B cell (primary cell): ENCODE measurements around the gene KCNJ6. TPM values are rescaled to one million over a fixed set of nuclear protein-coding genes. Genes with fewer than 3 reads are reported as not detected.
"Not testable (repeated sequence)": the region's sequence is repeated elsewhere in the genome, so short reads cannot be mapped to it uniquely, and the experiment has no call there.

Experiments
- ATAC-seq: fragments of 200-7000 bp; cut with Tn5 transposase; one replicate; pipeline ENCODE4 v1.10.0; 2021; ENCODE audit warnings: low read depth, mild to moderate bottlenecking, moderate number of reproducible peaks, moderate library complexity
- CTCF ChIA-PET: fragments of 350-600 bp; sonication (Branson Sonifier 250); formaldehyde crosslinking; loops from one replicate; lab custom pipeline; 2021; ENCODE audit warnings: antibody characterized with exemption, inconsistent platforms; lab: Charles Lee
- POLR2A ChIA-PET: fragments of 350-600 bp; sonication (Branson Sonifier 250); formaldehyde crosslinking; loops from one replicate; lab custom pipeline; 2021; ENCODE audit warnings: antibody characterized with exemption; lab: Charles Lee
- DNase-seq: peaks from one replicate; pipeline ENCODE4 v3.0.0; 2013
- H2AFZ ChIP-seq: 2 replicates; pipeline ENCODE4 v1.6.1; 2012; ENCODE audit warnings: mild to moderate bottlenecking, low read depth, low read length; ENCODE audit not compliant: insufficient read depth, poor library complexity, severe bottlenecking
- H3K27ac ChIP-seq, 2 donors: 1 replicate in 1 of 2; 2 replicates in 1 of 2; pipeline ENCODE4 v1.5.1; 2012 to 2013; ENCODE audit warnings: low read length in 2 of 2, mild to moderate bottlenecking in 2 of 2, moderate library complexity in 1 of 2
- H3K27me3 ChIP-seq, 4 experiments: fragments of 200-600 bp in 1 of 4; sonication (generic) in 1 of 4; replicated peaks in 1 of 4; 1 replicate in 2 of 4; 2 replicates in 2 of 4; pipeline versions ENCODE4 v1.6.1 to v1.7.0; 2013 to 2016; ENCODE audit warnings: low read length in 3 of 4, mild to moderate bottlenecking in 2 of 4, mixed read lengths in 1 of 4, moderate library complexity in 1 of 4; ENCODE audit not compliant: insufficient read depth in 4 of 4, control insufficient read depth in 3 of 4; ENCODE audit errors: control extremely low read depth in 1 of 4
- H3K36me3 ChIP-seq, 2 experiments: replicated peaks in 1 of 2; 1 replicate in 1 of 2; 2 replicates in 1 of 2; pipeline versions ENCODE4 v1.6.1 to v1.7.1; 2013; ENCODE audit warnings: low read length in 1 of 2; ENCODE audit not compliant: insufficient read depth in 2 of 2, control insufficient read depth in 1 of 2; ENCODE audit errors: control extremely low read depth in 1 of 2, extremely low read depth in 1 of 2
- H3K4me1 ChIP-seq, 2 donors: fragments of 200-600 bp in 1 of 2; sonication (generic) in 1 of 2; 1 replicate in 1 of 2; 2 replicates in 1 of 2; pipeline versions ENCODE4 v1.5.1 to v1.6.1; 2013 to 2017; ENCODE audit warnings: low read length in 2 of 2; ENCODE audit not compliant: control insufficient read depth in 2 of 2, insufficient read depth in 2 of 2
- H3K4me2 ChIP-seq: replicated peaks from 2 replicates; pipeline ENCODE3; 2012; ENCODE audit warnings: mild to moderate bottlenecking, low read depth, low read length; ENCODE audit not compliant: poor library complexity, severe bottlenecking
- H3K4me3 ChIP-seq, 5 experiments: fragments of 200-600 bp in 1 of 5; sonication (generic) in 1 of 5; 1 replicate in 3 of 5; 2 replicates in 2 of 5; pipeline versions ENCODE4 v1.5.1 to v1.7.0; 2011 to 2016; ENCODE audit warnings: low read length in 4 of 5, mild to moderate bottlenecking in 4 of 5, low read depth in 2 of 5, control low read depth in 1 of 5, moderate library complexity in 1 of 5; ENCODE audit not compliant: insufficient read depth in 1 of 5; ENCODE audit errors: control extremely low read depth in 1 of 5, extremely low read depth in 1 of 5
- H3K79me2 ChIP-seq: fragments of 200-600 bp; sonication (generic); one replicate; pipeline ENCODE4 v1.6.0; 2016; ENCODE audit warnings: low read length; ENCODE audit not compliant: control insufficient read depth, insufficient read depth
- H3K9ac ChIP-seq: fragments of 200-600 bp; sonication (generic); 2 replicates; pipeline ENCODE4 v1.6.1; 2017; ENCODE audit warnings: mild to moderate bottlenecking, low read length, moderate library complexity
- H3K9me3 ChIP-seq, 3 donors: one replicate each; pipeline versions ENCODE4 v1.6.1 to v1.7.1; 2013; ENCODE audit warnings: low read length in 2 of 3; ENCODE audit not compliant: control insufficient read depth in 2 of 3, insufficient read depth in 1 of 3; ENCODE audit errors: control extremely low read depth in 1 of 3
- H4K20me1 ChIP-seq: 2 replicates; pipeline ENCODE4 v1.6.0; 2012; ENCODE audit warnings: mild to moderate bottlenecking, low read length; ENCODE audit not compliant: insufficient read depth, control insufficient read depth, poor library complexity, severe bottlenecking
- H3K27ac Mint-ChIP-seq: one replicate; pipeline ENCODE4 v1.8.0; 2021; ENCODE audit warnings: mixed read lengths
- H3K27me3 Mint-ChIP-seq: one replicate; pipeline ENCODE4 v1.8.0; 2021; ENCODE audit warnings: mixed read lengths
- H3K4me1 Mint-ChIP-seq: one replicate; pipeline ENCODE4 v1.8.0; 2021; ENCODE audit warnings: mixed read lengths
- H3K4me3 Mint-ChIP-seq: one replicate; pipeline ENCODE4 v1.8.0; 2021; ENCODE audit warnings: mixed read lengths
- H3K9me3 Mint-ChIP-seq: one replicate; pipeline ENCODE4 v1.8.0; 2022; ENCODE audit warnings: mixed read lengths; ENCODE audit not compliant: insufficient read depth
- CTCF ChIP-seq: fragments of 200-600 bp; IDR thresholded peaks from one replicate; pipeline ENCODE4 v1.8.0; 2022; ENCODE audit warnings: antibody characterized with exemption, mild to moderate bottlenecking
- EZH2 ChIP-seq: IDR thresholded peaks from 2 replicates; pipeline ENCODE4 v1.6.1; 2012; ENCODE audit warnings: borderline replicate concordance, low read depth, mild to moderate bottlenecking, moderate library complexity, low read length; ENCODE audit not compliant: insufficient read depth, poor library complexity, severe bottlenecking
- WGBS: methylation state at CpG from one replicate; pipeline ENCODE4 v1.1.5; 2013; ENCODE audit warnings: missing lambda C conversion rate; ENCODE audit not compliant: insufficient coverage; 5-methylcytosine and 5-hydroxymethylcytosine counted together
- intact Hi-C: fragments of 100-400 bp; cut with micrococcal nuclease; formaldehyde crosslinking; loops from one replicate; pipeline ENCODE4 v1.10.0; 2022
- polyA plus RNA-seq: library from polyadenylated mRNA; depleted of rRNA; stranded (reverse); fragments of >200 nt; gene quantifications from 2 replicates; pipeline ENCODE4 v1.2.3, GENCODE V29; 2012
- total RNA-seq, 2 donors: library from RNA; stranded (reverse); fragments of 120-200 nt in 1 of 2; gene quantifications; 1 replicate in 1 of 2; 2 replicates in 1 of 2; pipeline versions ENCODE4 v1.2.3 to v1.2.4, GENCODE V29; 2013 to 2022

Gene KCNJ6
- total and polyA plus RNA-seq, 2 donors (not counting 1 experiment from before 2014, with no cell fraction given): not detected

- peaks cover 0 to 4% (median 0%) of the 10 kb centered on the region in 3 donors for H3K9me3 ChIP-seq
- no peaks in the 10 kb centered on the region for H4K20me1 ChIP-seq
- POLR2A ChIA-PET: no interaction called here
- no peak overlapping the region for H3K4me2 ChIP-seq
- no peak overlapping the region for H3K9ac ChIP-seq
- H3K27me3 ChIP-seq: no peaks in the 10 kb centered on the region
- H2AFZ ChIP-seq: no peak overlapping the region
- H3K27ac ChIP-seq: no peak overlapping the region
- CTCF ChIA-PET: no interaction called here
- H3K36me3 ChIP-seq: no peaks in the 10 kb centered on the region
- no peak for DNase-seq
- no peaks in the 10 kb centered on the region for H3K79me2 ChIP-seq
- TF ChIP-seq EZH2 (no peak), CTCF (no peak)
- ATAC-seq: no peak
- H3K4me3 ChIP-seq: no peak overlapping the region
- intact Hi-C loops: no loop called here
- no peaks in the 10 kb centered on the region for H3K4me1 ChIP-seq
- Mint-ChIP-seq H3K4me1 (no peaks in the 10 kb centered on the region), H3K27me3 (no peaks in the 10 kb centered on the region), H3K4me3 (no peak overlapping the region), H3K9me3 (no peaks in the 10 kb centered on the region), H3K27ac (no peak overlapping the region)
- WGBS: 43% methylated on average over 2 of the region's 5 CpGs
Measured at GRCh38 chr21:37763298-37763697, 153.0 kb downstream of the KCNJ6 start.

- H3K4me3 ChIP-seq: no peak overlapping the region
- no peaks in the 10 kb centered on the region for H3K27me3 ChIP-seq
- H3K27me3 Mint-ChIP-seq: no peaks in the 10 kb centered on the region
- H3K4me1 Mint-ChIP-seq: no peaks in the 10 kb centered on the region
- intact Hi-C loops: no loop called here
- no peaks in the 10 kb centered on the region for H4K20me1 ChIP-seq
- no peaks in the 10 kb centered on the region for H3K79me2 ChIP-seq
- no peak for ATAC-seq
- WGBS: 87% methylated on average over 11 of the region's 12 CpGs
- ChIA-PET POLR2A (no interaction called here), CTCF (no interaction called here)
- no peak overlapping the region for H3K9ac ChIP-seq
- no peak overlapping the region for H3K4me2 ChIP-seq
- no peak overlapping the region for H3K4me3 Mint-ChIP-seq
- no peaks in the 10 kb centered on the region for H3K9me3 Mint-ChIP-seq
- H3K27ac ChIP-seq: no peak overlapping the region
- H3K27ac Mint-ChIP-seq: no peak overlapping the region
- no peaks in the 10 kb centered on the region for H3K36me3 ChIP-seq
- peaks cover 0 to 4% (median 0%) of the 10 kb centered on the region in 3 donors for H3K9me3 ChIP-seq
- DNase-seq: no peak
- no peak for TF ChIP-seq EZH2
- no peaks in the 10 kb centered on the region for H3K4me1 ChIP-seq
- H2AFZ ChIP-seq: no peak overlapping the region
Measured at GRCh38 chr21:37762606-37763005, 153.7 kb downstream of the KCNJ6 start.

DNA sequence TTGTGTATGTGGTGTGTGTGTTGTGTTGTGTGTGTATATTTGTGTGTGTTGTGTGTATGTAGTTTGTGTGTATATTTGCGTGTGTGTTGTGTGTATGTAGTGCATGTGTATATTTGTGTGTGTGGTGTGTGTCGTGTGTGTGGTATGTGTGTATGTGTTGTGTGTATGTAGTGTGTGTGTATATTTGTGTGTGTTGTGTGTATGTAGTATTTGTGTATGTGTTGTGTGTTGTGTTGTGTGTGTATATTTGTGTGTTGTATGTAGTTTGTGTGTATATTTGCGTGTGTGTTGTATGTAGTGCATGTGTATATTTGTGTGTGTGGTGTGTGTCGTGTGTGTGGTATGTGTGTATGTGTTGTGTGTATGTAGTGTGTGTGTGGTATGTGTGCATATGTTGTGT is 154.9 kb downstream of the KCNJ6 start:
- H3K4me3 ChIP-seq, CTCF ChIA-PET, H3K79me2 ChIP-seq, H2AFZ ChIP-seq, H3K36me3 ChIP-seq, POLR2A ChIA-PET, H3K27me3 ChIP-seq, H3K27ac Mint-ChIP-seq, H4K20me1 ChIP-seq, H3K4me1 ChIP-seq, H3K27ac ChIP-seq, DNase-seq, H3K9me3 Mint-ChIP-seq, H3K4me3 Mint-ChIP-seq, ATAC-seq, intact Hi-C loops, H3K27me3 Mint-ChIP-seq, H3K4me2 ChIP-seq, H3K9me3 ChIP-seq, H3K9ac ChIP-seq, H3K4me1 Mint-ChIP-seq: not testable (repeated sequence)
- 92% methylated on average over 4 of the region's 4 CpGs for WGBS
